A204.1 (cell line): ENCODE data around the gene ZNF135.

ENCODE experiments used
- FAIRE-seq: peaks from 2 replicates; lab custom pipeline; 2012; peaks lifted over from hg19 to GRCh38; lab: Jason Lieb, UNC

The ZNF135 gene

GRCh38 chr19:58047672-58048071 lies 11.4 kb upstream of the ZNF135 start:
- FAIRE-seq: no peak

GRCh38 chr19:58052256-58052655 lies 6.8 kb upstream of the ZNF135 start:
- FAIRE-seq: no peak

GRCh38 chr19:58053480-58054156 lies 5.5 kb upstream of the ZNF135 start:
- no peak for FAIRE-seq

GRCh38 chr19:58054901-58055874 lies 3.9 kb upstream of the ZNF135 start:
- FAIRE-seq: no peak

GRCh38 chr19:58056261-58056660 lies 2.8 kb upstream of the ZNF135 start:
- no peak for FAIRE-seq

GRCh38 chr19:58056861-58057260 lies 2.2 kb upstream of the ZNF135 start:
- no peak for FAIRE-seq

GRCh38 chr19:58058467-58058866 lies 615 bp upstream of the ZNF135 start:
- no peak for FAIRE-seq

- no peak for FAIRE-seq
Measured at GRCh38 chr19:58059671-58060078, 593 bp downstream of the ZNF135 start.

- FAIRE-seq: no peak
Measured at GRCh38 chr19:58060231-58060630, 1.1 kb downstream of the ZNF135 start.

GRCh38 chr19:58063712-58064111 lies 4.6 kb downstream of the ZNF135 start:
- no peak for FAIRE-seq

- FAIRE-seq: no peak
Measured at GRCh38 chr19:58067240-58067912, 8.3 kb downstream of the ZNF135 start.

GRCh38 chr19:58079792-58080191 lies 20.7 kb downstream of the ZNF135 start:
- no peak for FAIRE-seq

- FAIRE-seq: no peak
Measured at GRCh38 chr19:58083021-58083420, 23.9 kb downstream of the ZNF135 start.

GRCh38 chr19:58084596-58085347 lies 25.7 kb downstream of the ZNF135 start:
- FAIRE-seq: no peak

- FAIRE-seq: no peak
Measured at GRCh38 chr19:58085348-58085875, 26.3 kb downstream of the ZNF135 start.

GRCh38 chr19:58086825-58087710 lies 28.0 kb downstream of the ZNF135 start:
- FAIRE-seq: no peak

- no peak for FAIRE-seq
Measured at GRCh38 chr19:58088521-58089052, 29.5 kb downstream of the ZNF135 start.

- FAIRE-seq: no peak
Measured at GRCh38 chr19:58089846-58090245, 30.8 kb downstream of the ZNF135 start.

GRCh38 chr19:58091251-58091995 lies 32.3 kb downstream of the ZNF135 start:
- FAIRE-seq: no peak

- no peak for FAIRE-seq
Measured at GRCh38 chr19:58093071-58093470, 34.0 kb downstream of the ZNF135 start.
